Naive B cell (primary cell): ENCODE results near the gene OR52I2. TPM values are rescaled to one million over a fixed set of nuclear protein-coding genes. Genes with fewer than 3 reads are reported as not detected.

Experiments used
- ATAC-seq, 2 donors: fragments of 150-1000 bp; cut with Tn5 transposase; 2 replicates each; pipeline ENCODE4 v1.10.0; 2021; ENCODE audit warnings: low read depth in 2 of 2, mild to moderate bottlenecking in 2 of 2, moderate library complexity in 2 of 2
- DNase-seq: peaks from one replicate; pipeline ENCODE4 v3.0.0; 2022
- H3K27ac Mint-ChIP-seq, 6 donors: one replicate each; pipeline ENCODE4 v1.8.0; 2020 to 2022; ENCODE audit warnings: mild to moderate bottlenecking in 6 of 6, mixed read lengths in 6 of 6, moderate library complexity in 5 of 6, inconsistent platforms in 2 of 6
- H3K27me3 Mint-ChIP-seq, 3 donors: one replicate each; pipeline ENCODE4 v1.8.0; 2021 to 2022; ENCODE audit warnings: mixed read lengths in 3 of 3, mild to moderate bottlenecking in 1 of 3
- H3K36me3 Mint-ChIP-seq, 2 donors: one replicate each; pipeline ENCODE4 v1.8.0; 2020 to 2022; ENCODE audit warnings: mixed read lengths in 2 of 2, inconsistent platforms in 1 of 2, mild to moderate bottlenecking in 1 of 2
- H3K4me1 Mint-ChIP-seq, 3 donors: one replicate each; pipeline ENCODE4 v1.8.0; 2020 to 2022; ENCODE audit warnings: mixed read lengths in 3 of 3, inconsistent platforms in 1 of 3, mild to moderate bottlenecking in 1 of 3, moderate library complexity in 1 of 3
- H3K4me3 Mint-ChIP-seq, 8 donors: one replicate each; pipeline ENCODE4 v1.8.0; 2020 to 2022; ENCODE audit warnings: mild to moderate bottlenecking in 8 of 8, mixed read lengths in 8 of 8, moderate library complexity in 8 of 8, inconsistent platforms in 2 of 8
- H3K9me3 Mint-ChIP-seq, 7 donors: one replicate each; pipeline ENCODE4 v1.8.0; 2020 to 2022; ENCODE audit warnings: mixed read lengths in 7 of 7, mild to moderate bottlenecking in 5 of 7, inconsistent platforms in 2 of 7, moderate library complexity in 1 of 7
- polyA plus RNA-seq, 6 donors: library from polyadenylated mRNA; unstranded; fragments of 300-500 nt; fragmentation: Illumina TruSeq; gene quantifications; one replicate each; pipeline ENCODE4 v1.2.3, GENCODE V29; 2021; ENCODE audit warnings: low read depth in 6 of 6

The OR52I2 gene
- polyA plus RNA-seq = under 1 TPM in 1 of 6 donors, not detected in 5; 0.17 TPM

- Mint-ChIP-seq H3K4me3 (no peak within 1 kb of the TSS), H3K27ac (no peak within 1 kb of the TSS), H3K4me1 (no peaks in the 10 kb centered on the region), H3K9me3 (no peaks in the 10 kb centered on the region), H3K27me3 (peaks cover 27 to 51% (median 35%) of the 10 kb centered on the region in 3 donors), H3K36me3 (no peaks in the 10 kb centered on the region)
- ATAC-seq = no peak
- no peak for DNase-seq
Observed at GRCh38 chr11:4581443-4581842, at the start of gene OR52I2. OR52I2 (plus strand) TSS chr11:4581743.

- DNase-seq (peak; percentile 8), ATAC-seq (no peak)
- Mint-ChIP-seq H3K4me1 (no peaks in the 10 kb centered on the region), H3K9me3 (peaks cover 0 to 4% (median 0%) of the 10 kb centered on the region in 7 donors), H3K36me3 (no peaks in the 10 kb centered on the region), H3K27me3 (peaks cover 18 to 30% (median 25%) of the 10 kb centered on the region in 3 donors), H3K4me3 (no peak overlapping the region), H3K27ac (no peak overlapping the region)
Observed at GRCh38 chr11:4539603-4540219, 41.8 kb upstream of the OR52I2 start.

GRCh38 chr11:4541071-4541470 is 40.5 kb upstream of the OR52I2 start:
- ATAC-seq (no peak), DNase-seq (no peak)
- no peaks in the 10 kb centered on the region for H3K36me3 Mint-ChIP-seq
- H3K4me1 Mint-ChIP-seq = no peaks in the 10 kb centered on the region
- H3K9me3 Mint-ChIP-seq = peaks cover 0 to 4% (median 0%) of the 10 kb centered on the region in 7 donors
- H3K27me3 Mint-ChIP-seq = peaks cover 29 to 34% (median 30%) of the 10 kb centered on the region in 3 donors
- no peak overlapping the region for H3K27ac Mint-ChIP-seq
- no peak overlapping the region for H3K4me3 Mint-ChIP-seq

- Mint-ChIP-seq H3K27me3 (peaks cover 18 to 33% (median 30%) of the 10 kb centered on the region in 3 donors), H3K4me3 (no peak overlapping the region), H3K27ac (no peak overlapping the region), H3K36me3 (no peaks in the 10 kb centered on the region), H3K9me3 (no peaks in the 10 kb centered on the region), H3K4me1 (no peaks in the 10 kb centered on the region)
- ATAC-seq (no peak), DNase-seq (no peak)
Observed at GRCh38 chr11:4543561-4543960, 38.0 kb upstream of the OR52I2 start.

GRCh38 chr11:4544891-4545290 is 36.7 kb upstream of the OR52I2 start, which contains the start of gene OR52M1:
OR52M1 (plus strand) TSS chr11:4545191; CDS start chr11:4545191, 0 bp downstream.
- no peak for ATAC-seq
- Mint-ChIP-seq H3K4me1 (no peaks in the 10 kb centered on the region), H3K27ac (no peak within 1 kb of the TSS), H3K36me3 (no peaks in the 10 kb centered on the region), H3K27me3 (peaks cover 14 to 38% (median 30%) of the 10 kb centered on the region in 3 donors), H3K4me3 (no peak within 1 kb of the TSS), H3K9me3 (peaks cover 0 to 6% (median 0%) of the 10 kb centered on the region in 7 donors)
- DNase-seq = no peak

GRCh38 chr11:4546878-4547277 is 34.7 kb upstream of the OR52I2 start:
- H3K4me3 Mint-ChIP-seq = no peak overlapping the region
- DNase-seq (no peak), ATAC-seq (no peak)
- no peak overlapping the region for H3K27ac Mint-ChIP-seq
- peaks cover 1 to 21% (median 8%) of the 10 kb centered on the region in 7 donors for H3K9me3 Mint-ChIP-seq
- no peaks in the 10 kb centered on the region for H3K36me3 Mint-ChIP-seq
- H3K4me1 Mint-ChIP-seq = no peaks in the 10 kb centered on the region
- peaks cover 10 to 36% (median 36%) of the 10 kb centered on the region in 3 donors for H3K27me3 Mint-ChIP-seq

GRCh38 chr11:4547416-4547815 is 34.1 kb upstream of the OR52I2 start:
- H3K27ac Mint-ChIP-seq = no peak overlapping the region
- peaks cover 9 to 37% (median 34%) of the 10 kb centered on the region in 3 donors for H3K27me3 Mint-ChIP-seq
- DNase-seq (no peak), ATAC-seq (no peak)
- no peaks in the 10 kb centered on the region for H3K36me3 Mint-ChIP-seq
- H3K4me3 Mint-ChIP-seq = no peak overlapping the region
- H3K9me3 Mint-ChIP-seq = peaks cover 1 to 21% (median 8%) of the 10 kb centered on the region in 7 donors
- H3K4me1 Mint-ChIP-seq = no peaks in the 10 kb centered on the region

GRCh38 chr11:4551346-4551979 is 30.1 kb upstream of the OR52I2 start:
- peaks cover 0 to 8% of the 10 kb centered on the region in 2 donors for H3K36me3 Mint-ChIP-seq
- peaks cover 27 to 56% (median 46%) of the 10 kb centered on the region in 3 donors for H3K27me3 Mint-ChIP-seq
- no peak overlapping the region for H3K27ac Mint-ChIP-seq
- no peaks in the 10 kb centered on the region for H3K4me1 Mint-ChIP-seq
- ATAC-seq (no peak), DNase-seq (no peak)
- H3K9me3 Mint-ChIP-seq = peaks cover 8 to 32% (median 14%) of the 10 kb centered on the region in 7 donors
- peak overlapping the region in 1 of 8 donors; percentile 61 for H3K4me3 Mint-ChIP-seq

GRCh38 chr11:4559527-4560440 is 21.8 kb upstream of the OR52I2 start:
- no peak overlapping the region for H3K4me3 Mint-ChIP-seq
- no peak for DNase-seq
- peaks cover 6 to 16% (median 14%) of the 10 kb centered on the region in 7 donors for H3K9me3 Mint-ChIP-seq
- H3K27ac Mint-ChIP-seq = peak overlapping the region in 1 of 6 donors; percentile 73
- no peak for ATAC-seq
- peaks cover 0 to 10% of the 10 kb centered on the region in 2 donors for H3K36me3 Mint-ChIP-seq
- no peaks in the 10 kb centered on the region for H3K4me1 Mint-ChIP-seq
- peaks cover 22 to 44% (median 41%) of the 10 kb centered on the region in 3 donors for H3K27me3 Mint-ChIP-seq

- peaks cover 0 to 10% of the 10 kb centered on the region in 2 donors for H3K36me3 Mint-ChIP-seq
- peaks cover 19 to 43% (median 42%) of the 10 kb centered on the region in 3 donors for H3K27me3 Mint-ChIP-seq
- H3K4me3 Mint-ChIP-seq = no peak overlapping the region
- DNase-seq = no peak
- H3K4me1 Mint-ChIP-seq = no peaks in the 10 kb centered on the region
- H3K9me3 Mint-ChIP-seq = peaks cover 8 to 20% (median 14%) of the 10 kb centered on the region in 7 donors
- ATAC-seq = no peak
- no peak overlapping the region for H3K27ac Mint-ChIP-seq
Observed at GRCh38 chr11:4560467-4560866, 21.1 kb upstream of the OR52I2 start.

- no peak overlapping the region for H3K27ac Mint-ChIP-seq
- no peak overlapping the region for H3K4me3 Mint-ChIP-seq
- peaks cover 0 to 27% (median 17%) of the 10 kb centered on the region in 3 donors for H3K27me3 Mint-ChIP-seq
- ATAC-seq (no peak), DNase-seq (no peak)
- H3K9me3 Mint-ChIP-seq = peaks cover 8 to 20% (median 14%) of the 10 kb centered on the region in 7 donors
- peaks cover 0 to 10% of the 10 kb centered on the region in 2 donors for H3K36me3 Mint-ChIP-seq
- H3K4me1 Mint-ChIP-seq = no peaks in the 10 kb centered on the region
Observed at GRCh38 chr11:4565371-4565770, 16.2 kb upstream of the OR52I2 start.

GRCh38 chr11:4569075-4569474 is 12.5 kb upstream of the OR52I2 start:
- ATAC-seq (no peak), DNase-seq (no peak)
- peaks cover 6 to 15% (median 7%) of the 10 kb centered on the region in 3 donors for H3K27me3 Mint-ChIP-seq
- H3K9me3 Mint-ChIP-seq = peaks cover 2 to 12% (median 7%) of the 10 kb centered on the region in 7 donors
- peaks cover 0 to 5% of the 10 kb centered on the region in 2 donors for H3K36me3 Mint-ChIP-seq
- no peak overlapping the region for H3K27ac Mint-ChIP-seq
- peak overlapping the region in 1 of 8 donors; percentile 48 for H3K4me3 Mint-ChIP-seq
- no peaks in the 10 kb centered on the region for H3K4me1 Mint-ChIP-seq

- H3K4me3 Mint-ChIP-seq = no peak overlapping the region
- no peak for ATAC-seq
- no peaks in the 10 kb centered on the region for H3K36me3 Mint-ChIP-seq
- H3K4me1 Mint-ChIP-seq = no peaks in the 10 kb centered on the region
- no peak for DNase-seq
- peaks cover 22 to 44% (median 41%) of the 10 kb centered on the region in 3 donors for H3K27me3 Mint-ChIP-seq
- no peak overlapping the region for H3K27ac Mint-ChIP-seq
- peaks cover 0 to 2% (median 0%) of the 10 kb centered on the region in 7 donors for H3K9me3 Mint-ChIP-seq
Observed at GRCh38 chr11:4576880-4577279, 4.7 kb upstream of the OR52I2 start.
